Measurements from ENCODE around the gene SRRM1.
A peak's percentile ranks its signal among the peaks of the same experiment; 100 is the strongest.

The SRRM1 gene
- total RNA-seq = 142 to 165 (median 162) reads per million in 4 donors

- peak; percentile 98 to 100 (median 99) for DNase-seq
Observed at GRCh38 chr1:24642481-24643362, at the start of gene SRRM1. SRRM1 (plus strand) TSS chr1:24643302; CDS start chr1:24643327, 25 bp downstream.

GRCh38 chr1:24594328-24594598 lies 48.8 kb upstream of the SRRM1 start:
- DNase-seq = no peak

- no peak for DNase-seq
Observed at GRCh38 chr1:24596401-24596880, 46.7 kb upstream of the SRRM1 start.

- no peak for DNase-seq
Observed at GRCh38 chr1:24599265-24599664, 43.8 kb upstream of the SRRM1 start.

GRCh38 chr1:24600551-24600950 lies 42.6 kb upstream of the SRRM1 start:
- DNase-seq = no peak

- DNase-seq = no peak
Observed at GRCh38 chr1:24605534-24606295, 37.4 kb upstream of the SRRM1 start.

GRCh38 chr1:24606296-24606605 lies 36.9 kb upstream of the SRRM1 start:
- DNase-seq = no peak

- DNase-seq = no peak
Observed at GRCh38 chr1:24606621-24607020, 36.5 kb upstream of the SRRM1 start.

GRCh38 chr1:24609949-24610517 lies 33.1 kb upstream of the SRRM1 start:
- DNase-seq = no peak

GRCh38 chr1:24619376-24619775 lies 23.7 kb upstream of the SRRM1 start:
- DNase-seq = no peak

GRCh38 chr1:24620678-24621077 lies 22.4 kb upstream of the SRRM1 start:
- no peak for DNase-seq

GRCh38 chr1:24621121-24621520 lies 22.0 kb upstream of the SRRM1 start:
- no peak for DNase-seq

- no peak for DNase-seq
Observed at GRCh38 chr1:24622218-24622617, 20.9 kb upstream of the SRRM1 start.

GRCh38 chr1:24632832-24633175 lies 10.3 kb upstream of the SRRM1 start:
- DNase-seq = no peak

GRCh38 chr1:24635195-24635843 lies 7.8 kb upstream of the SRRM1 start:
- peak in 1 of 5 donors; percentile 56 for DNase-seq

- DNase-seq = no peak
Observed at GRCh38 chr1:24636661-24637357, 6.3 kb upstream of the SRRM1 start.

- no peak for DNase-seq
Observed at GRCh38 chr1:24639094-24639493, 4.0 kb upstream of the SRRM1 start.

- DNase-seq = no peak
Observed at GRCh38 chr1:24639881-24640280, 3.2 kb upstream of the SRRM1 start.

GRCh38 chr1:24640288-24640687 lies 2.8 kb upstream of the SRRM1 start:
- DNase-seq = no peak

GRCh38 chr1:24641646-24642151 lies 1.4 kb upstream of the SRRM1 start:
- DNase-seq = peak in 1 of 5 donors; percentile 50

- DNase-seq = peak in 3 of 5 donors; percentile 14 to 50 (median 43)
Observed at GRCh38 chr1:24643363-24644099, 429 bp downstream of the SRRM1 start.

GRCh38 chr1:24644100-24644384 lies 940 bp downstream of the SRRM1 start:
- DNase-seq = no peak

Data from T-helper 1 cell (primary cell).